ENCODE results near the gene RASGRP4. TPM values are rescaled to one million over a fixed set of nuclear protein-coding genes. Genes with fewer than 3 reads are reported as not detected.

The RASGRP4 gene
- total RNA-seq, 1 donor from 2014 or later = 1.0 TPM

DNA sequence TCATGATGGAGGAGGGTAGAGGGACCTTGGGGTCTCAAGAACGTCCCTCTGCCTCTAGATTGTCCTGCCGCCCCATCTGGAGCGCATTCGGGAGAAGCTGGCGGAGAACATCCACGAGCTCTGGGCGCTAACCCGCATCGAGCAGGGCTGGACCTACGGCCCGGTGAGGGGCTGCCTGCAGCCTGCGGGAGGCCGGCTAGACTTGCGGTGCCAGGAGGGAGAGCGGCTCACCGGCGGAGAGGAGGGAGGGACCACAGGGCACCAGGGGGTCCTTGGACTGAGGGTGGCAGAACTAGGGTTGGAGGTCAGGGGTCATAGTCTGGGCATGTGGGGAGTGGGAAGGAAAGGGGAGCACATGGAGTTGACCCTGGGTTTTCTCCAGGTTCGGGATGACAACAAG, 37.3 kb upstream of the RASGRP4 start:
- Histone ChIP-seq H3K4me1 (ENCODE audit: control insufficient read depth in 3 of 3, insufficient read depth in 3 of 3, low read length in 3 of 3) (peaks cover 0 to 5% (median 1%) of the 10 kb centered on the region in 3 donors), H3K36me3 (ENCODE audit: control insufficient read depth in 3 of 3, insufficient read depth in 3 of 3, low read length in 3 of 3) (peaks cover 63 to 81% (median 78%) of the 10 kb centered on the region in 3 donors), H3K27me3 (ENCODE audit: control insufficient read depth in 3 of 3, insufficient read depth in 3 of 3, low read length in 3 of 3) (no peaks in the 10 kb centered on the region)

GRCh38 chr19:38458991-38459390, 33.0 kb upstream of the RASGRP4 start:
- Histone ChIP-seq H3K27me3 (ENCODE audit: control insufficient read depth in 3 of 3, insufficient read depth in 3 of 3, low read length in 3 of 3) (no peaks in the 10 kb centered on the region), H3K4me1 (ENCODE audit: control insufficient read depth in 3 of 3, insufficient read depth in 3 of 3, low read length in 3 of 3) (no peaks in the 10 kb centered on the region), H3K27ac (ENCODE audit: low read depth, low read length) (peak overlapping the region; percentile 28), H3K9ac (ENCODE audit: low read depth in 1 of 3, low read length in 3 of 3) (no peak overlapping the region), H3K36me3 (ENCODE audit: control insufficient read depth in 3 of 3, insufficient read depth in 3 of 3, low read length in 3 of 3) (peaks cover 57 to 75% (median 69%) of the 10 kb centered on the region in 3 donors), H3K4me3 (ENCODE audit: low read length in 3 of 3) (no peak overlapping the region), H3K9me3 (ENCODE audit: control insufficient read depth in 3 of 3, low read length in 3 of 3) (no peaks in the 10 kb centered on the region)

More for the DNA sequence above, 37.3 kb upstream of the RASGRP4 start:
- H3K4me3 ChIP-seq (ENCODE audit: low read length in 3 of 3) = no peak overlapping the region
- H3K27ac ChIP-seq (ENCODE audit: low read depth, low read length) = no peak overlapping the region
- H3K9ac ChIP-seq (ENCODE audit: low read depth in 1 of 3, low read length in 3 of 3) = no peak overlapping the region
- H3K9me3 ChIP-seq (ENCODE audit: control insufficient read depth in 3 of 3, low read length in 3 of 3) = no peaks in the 10 kb centered on the region

- H3K4me1 ChIP-seq (ENCODE audit: control insufficient read depth in 3 of 3, insufficient read depth in 3 of 3, low read length in 3 of 3) = no peaks in the 10 kb centered on the region
- no peak overlapping the region for H3K4me3 ChIP-seq (ENCODE audit: low read length in 3 of 3)
- peaks cover 55 to 72% (median 63%) of the 10 kb centered on the region in 3 donors for H3K36me3 ChIP-seq (ENCODE audit: control insufficient read depth in 3 of 3, insufficient read depth in 3 of 3, low read length in 3 of 3)
- peak overlapping the region; percentile 19 for H3K27ac ChIP-seq (ENCODE audit: low read depth, low read length)
- no peaks in the 10 kb centered on the region for H3K27me3 ChIP-seq (ENCODE audit: control insufficient read depth in 3 of 3, insufficient read depth in 3 of 3, low read length in 3 of 3)
- no peaks in the 10 kb centered on the region for H3K9me3 ChIP-seq (ENCODE audit: control insufficient read depth in 3 of 3, low read length in 3 of 3)
- no peak overlapping the region for H3K9ac ChIP-seq (ENCODE audit: low read depth in 1 of 3, low read length in 3 of 3)
These were observed 31.8 kb upstream of the RASGRP4 start for GRCh38 chr19:38457690-38458405.

DNA sequence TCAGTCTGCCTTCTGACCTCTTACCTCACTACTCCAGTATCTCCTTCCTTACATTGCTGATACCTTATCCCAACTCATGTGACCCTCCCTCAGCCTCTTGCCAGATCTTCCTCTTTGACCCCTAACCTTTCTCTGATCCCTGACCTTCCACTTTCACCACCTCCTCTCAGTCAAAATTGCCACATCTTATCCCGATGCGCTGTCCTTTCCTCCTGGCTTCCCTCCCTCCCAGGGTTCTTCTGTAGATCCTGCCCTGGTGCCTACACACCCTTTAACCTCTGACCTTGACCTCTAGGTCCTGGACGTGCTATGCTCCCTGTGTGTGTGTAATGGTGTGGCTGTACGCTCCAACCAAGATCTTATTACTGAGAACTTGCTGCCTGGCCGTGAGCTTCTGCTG, 31.2 kb upstream of the RASGRP4 start:
- H3K27me3 ChIP-seq (ENCODE audit: control insufficient read depth in 3 of 3, insufficient read depth in 3 of 3, low read length in 3 of 3) = no peaks in the 10 kb centered on the region
- H3K36me3 ChIP-seq (ENCODE audit: control insufficient read depth in 3 of 3, insufficient read depth in 3 of 3, low read length in 3 of 3) = peaks cover 57 to 72% (median 65%) of the 10 kb centered on the region in 3 donors

GRCh38 chr19:38455031-38455430, 29.0 kb upstream of the RASGRP4 start:
- no peak overlapping the region for H3K27ac ChIP-seq (ENCODE audit: low read depth, low read length)
- peaks cover 65 to 75% (median 68%) of the 10 kb centered on the region in 3 donors for H3K36me3 ChIP-seq (ENCODE audit: control insufficient read depth in 3 of 3, insufficient read depth in 3 of 3, low read length in 3 of 3)

More for the DNA sequence above, 31.2 kb upstream of the RASGRP4 start:
- Histone ChIP-seq H3K27ac (ENCODE audit: low read depth, low read length) (no peak overlapping the region), H3K9me3 (ENCODE audit: control insufficient read depth in 3 of 3, low read length in 3 of 3) (no peaks in the 10 kb centered on the region), H3K4me1 (ENCODE audit: control insufficient read depth in 3 of 3, insufficient read depth in 3 of 3, low read length in 3 of 3) (no peaks in the 10 kb centered on the region), H3K9ac (ENCODE audit: low read depth in 1 of 3, low read length in 3 of 3) (no peak overlapping the region), H3K4me3 (ENCODE audit: low read length in 3 of 3) (no peak overlapping the region)

GRCh38 chr19:38453596-38453995, 27.6 kb upstream of the RASGRP4 start:
- H3K27me3 ChIP-seq (ENCODE audit: control insufficient read depth in 3 of 3, insufficient read depth in 3 of 3, low read length in 3 of 3) = no peaks in the 10 kb centered on the region
- H3K27ac ChIP-seq (ENCODE audit: low read depth, low read length) = peak overlapping the region; percentile 54
- H3K4me1 ChIP-seq (ENCODE audit: control insufficient read depth in 3 of 3, insufficient read depth in 3 of 3, low read length in 3 of 3) = peaks cover 0 to 26% (median 13%) of the 10 kb centered on the region in 3 donors
- H3K9ac ChIP-seq (ENCODE audit: low read depth in 1 of 3, low read length in 3 of 3) = no peak overlapping the region
- H3K36me3 ChIP-seq (ENCODE audit: control insufficient read depth in 3 of 3, insufficient read depth in 3 of 3, low read length in 3 of 3) = peaks cover 64 to 74% (median 65%) of the 10 kb centered on the region in 3 donors
- H3K4me3 ChIP-seq (ENCODE audit: low read length in 3 of 3) = no peak overlapping the region
- H3K9me3 ChIP-seq (ENCODE audit: control insufficient read depth in 3 of 3, low read length in 3 of 3) = no peaks in the 10 kb centered on the region

More at GRCh38 chr19:38455031-38455430, 29.0 kb upstream of the RASGRP4 start:
- Histone ChIP-seq H3K4me1 (ENCODE audit: control insufficient read depth in 3 of 3, insufficient read depth in 3 of 3, low read length in 3 of 3) (peaks cover 0 to 15% (median 8%) of the 10 kb centered on the region in 3 donors), H3K27me3 (ENCODE audit: control insufficient read depth in 3 of 3, insufficient read depth in 3 of 3, low read length in 3 of 3) (no peaks in the 10 kb centered on the region), H3K9ac (ENCODE audit: low read depth in 1 of 3, low read length in 3 of 3) (no peak overlapping the region), H3K4me3 (ENCODE audit: low read length in 3 of 3) (no peak overlapping the region), H3K9me3 (ENCODE audit: control insufficient read depth in 3 of 3, low read length in 3 of 3) (no peaks in the 10 kb centered on the region)

- Histone ChIP-seq H3K4me1 (ENCODE audit: control insufficient read depth in 3 of 3, insufficient read depth in 3 of 3, low read length in 3 of 3) (peaks cover 0 to 31% (median 15%) of the 10 kb centered on the region in 3 donors), H3K9me3 (ENCODE audit: control insufficient read depth in 3 of 3, low read length in 3 of 3) (no peaks in the 10 kb centered on the region), H3K27me3 (ENCODE audit: control insufficient read depth in 3 of 3, insufficient read depth in 3 of 3, low read length in 3 of 3) (no peaks in the 10 kb centered on the region), H3K9ac (ENCODE audit: low read depth in 1 of 3, low read length in 3 of 3) (no peak overlapping the region), H3K4me3 (ENCODE audit: low read length in 3 of 3) (no peak overlapping the region), H3K36me3 (ENCODE audit: control insufficient read depth in 3 of 3, insufficient read depth in 3 of 3, low read length in 3 of 3) (peaks cover 64 to 74% (median 67%) of the 10 kb centered on the region in 3 donors), H3K27ac (ENCODE audit: low read depth, low read length) (peak overlapping the region; percentile 75)
These were observed 26.7 kb upstream of the RASGRP4 start for GRCh38 chr19:38452430-38453366.

DNA sequence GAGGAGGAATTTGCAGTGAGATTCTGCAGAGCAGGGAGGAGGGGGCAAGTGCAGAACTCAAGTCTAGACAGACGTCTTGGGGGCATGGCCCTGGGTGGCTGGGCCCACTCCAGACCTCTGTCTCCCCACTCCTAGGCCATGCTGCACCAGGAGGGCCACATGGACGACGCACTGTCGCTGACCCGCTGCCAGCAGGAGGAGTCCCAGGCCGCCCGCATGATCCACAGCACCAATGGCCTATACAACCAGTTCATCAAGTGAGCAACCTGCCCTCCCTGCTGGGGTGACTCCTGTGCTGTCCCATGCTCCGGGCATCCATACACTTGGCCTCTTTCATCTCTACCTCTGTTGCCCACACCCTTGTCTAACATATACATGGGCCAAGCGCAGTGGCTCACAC, 25.6 kb upstream of the RASGRP4 start:
- H3K27ac ChIP-seq (ENCODE audit: low read depth, low read length) = peak overlapping the region; percentile 75
- H3K36me3 ChIP-seq (ENCODE audit: control insufficient read depth in 3 of 3, insufficient read depth in 3 of 3, low read length in 3 of 3) = peaks cover 62 to 74% (median 64%) of the 10 kb centered on the region in 3 donors

DNA sequence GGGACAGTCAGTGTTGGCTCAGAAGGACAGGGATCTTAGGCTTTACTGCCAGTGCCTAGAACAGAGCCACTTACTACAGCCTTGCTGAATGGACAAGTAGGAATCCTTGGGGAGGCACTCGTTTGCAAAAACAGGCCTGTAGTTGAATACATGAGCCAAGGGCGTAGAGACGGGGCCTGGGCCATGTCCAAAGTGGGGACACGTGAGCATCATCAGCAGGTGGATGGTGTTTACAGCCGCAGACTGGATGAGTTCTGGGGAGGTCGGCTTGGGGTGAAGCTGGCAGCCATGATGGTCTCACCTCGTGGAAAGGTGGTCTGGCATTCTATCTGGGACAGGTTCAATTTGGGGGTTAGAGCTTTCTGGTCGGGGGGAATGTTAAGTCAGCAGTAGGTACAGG, 25.0 kb upstream of the RASGRP4 start:
- Histone ChIP-seq H3K9ac (ENCODE audit: low read depth in 1 of 3, low read length in 3 of 3) (peak overlapping the region in 1 of 3 donors; percentile 25), H3K4me3 (ENCODE audit: low read length in 3 of 3) (no peak overlapping the region), H3K27ac (ENCODE audit: low read depth, low read length) (peak overlapping the region; percentile 75), H3K9me3 (ENCODE audit: control insufficient read depth in 3 of 3, low read length in 3 of 3) (no peaks in the 10 kb centered on the region), H3K4me1 (ENCODE audit: control insufficient read depth in 3 of 3, insufficient read depth in 3 of 3, low read length in 3 of 3) (peaks cover 0 to 31% (median 15%) of the 10 kb centered on the region in 3 donors), H3K27me3 (ENCODE audit: control insufficient read depth in 3 of 3, insufficient read depth in 3 of 3, low read length in 3 of 3) (no peaks in the 10 kb centered on the region), H3K36me3 (ENCODE audit: control insufficient read depth in 3 of 3, insufficient read depth in 3 of 3, low read length in 3 of 3) (peaks cover 65 to 80% (median 70%) of the 10 kb centered on the region in 3 donors)

More for the DNA sequence above, 25.6 kb upstream of the RASGRP4 start:
- H3K9me3 ChIP-seq (ENCODE audit: control insufficient read depth in 3 of 3, low read length in 3 of 3) = no peaks in the 10 kb centered on the region
- no peaks in the 10 kb centered on the region for H3K27me3 ChIP-seq (ENCODE audit: control insufficient read depth in 3 of 3, insufficient read depth in 3 of 3, low read length in 3 of 3)
- H3K4me3 ChIP-seq (ENCODE audit: low read length in 3 of 3) = no peak overlapping the region
- H3K4me1 ChIP-seq (ENCODE audit: control insufficient read depth in 3 of 3, insufficient read depth in 3 of 3, low read length in 3 of 3) = peaks cover 0 to 31% (median 15%) of the 10 kb centered on the region in 3 donors
- H3K9ac ChIP-seq (ENCODE audit: low read depth in 1 of 3, low read length in 3 of 3) = peak overlapping the region in 1 of 3 donors; percentile 25

All from skeletal muscle tissue (tissue), 4 donors.